ENCODE data around the gene SSC5D.

The SSC5D gene

DNA sequence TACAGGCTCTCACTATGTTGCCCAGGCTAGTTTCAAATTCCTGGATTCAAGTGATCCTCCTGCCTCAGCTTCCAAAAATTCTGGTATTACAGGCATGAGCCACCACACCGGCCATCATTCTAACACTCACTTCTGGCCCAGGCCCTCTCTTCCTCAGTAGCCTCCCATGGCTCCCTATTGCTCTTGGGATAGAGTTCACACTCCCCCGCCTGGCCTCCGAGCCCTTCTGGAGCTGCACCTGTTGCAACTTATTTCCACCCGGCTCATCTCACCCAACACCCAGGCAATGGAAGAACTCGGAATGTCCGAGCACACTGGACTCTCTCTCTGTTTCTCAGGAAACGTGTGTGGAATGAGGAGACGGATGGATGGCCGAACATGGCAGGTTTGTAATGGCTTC lies 66.1 kb downstream of the SSC5D start:
- ChIA-PET POLR2A (no interaction called here), CTCF (interaction anchor here (0.9 to 1.1 kb wide), 2 partner anchors 20 to 51 kb away, joined by 3 to 4 read pairs; partner anchors contain the start of gene ZNF865)
- no peak for DNase-seq (ENCODE audit: low read depth, low spot score)
- H3K4me3 ChIP-seq (ENCODE audit: low read depth, low read length): no peak overlapping the region
- TF ChIP-seq, protein P1, sequence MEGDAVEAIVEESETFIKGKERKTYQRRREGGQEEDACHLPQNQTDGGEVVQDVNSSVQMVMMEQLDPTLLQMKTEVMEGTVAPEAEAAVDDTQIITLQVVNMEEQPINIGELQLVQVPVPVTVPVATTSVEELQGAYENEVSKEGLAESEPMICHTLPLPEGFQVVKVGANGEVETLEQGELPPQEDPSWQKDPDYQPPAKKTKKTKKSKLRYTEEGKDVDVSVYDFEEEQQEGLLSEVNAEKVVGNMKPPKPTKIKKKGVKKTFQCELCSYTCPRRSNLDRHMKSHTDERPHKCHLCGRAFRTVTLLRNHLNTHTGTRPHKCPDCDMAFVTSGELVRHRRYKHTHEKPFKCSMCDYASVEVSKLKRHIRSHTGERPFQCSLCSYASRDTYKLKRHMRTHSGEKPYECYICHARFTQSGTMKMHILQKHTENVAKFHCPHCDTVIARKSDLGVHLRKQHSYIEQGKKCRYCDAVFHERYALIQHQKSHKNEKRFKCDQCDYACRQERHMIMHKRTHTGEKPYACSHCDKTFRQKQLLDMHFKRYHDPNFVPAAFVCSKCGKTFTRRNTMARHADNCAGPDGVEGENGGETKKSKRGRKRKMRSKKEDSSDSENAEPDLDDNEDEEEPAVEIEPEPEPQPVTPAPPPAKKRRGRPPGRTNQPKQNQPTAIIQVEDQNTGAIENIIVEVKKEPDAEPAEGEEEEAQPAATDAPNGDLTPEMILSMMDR (IDR thresholded peaks at IDR 0.05; ENCODE audit: insufficient read depth, low read length, missing control alignments): no peak

DNA sequence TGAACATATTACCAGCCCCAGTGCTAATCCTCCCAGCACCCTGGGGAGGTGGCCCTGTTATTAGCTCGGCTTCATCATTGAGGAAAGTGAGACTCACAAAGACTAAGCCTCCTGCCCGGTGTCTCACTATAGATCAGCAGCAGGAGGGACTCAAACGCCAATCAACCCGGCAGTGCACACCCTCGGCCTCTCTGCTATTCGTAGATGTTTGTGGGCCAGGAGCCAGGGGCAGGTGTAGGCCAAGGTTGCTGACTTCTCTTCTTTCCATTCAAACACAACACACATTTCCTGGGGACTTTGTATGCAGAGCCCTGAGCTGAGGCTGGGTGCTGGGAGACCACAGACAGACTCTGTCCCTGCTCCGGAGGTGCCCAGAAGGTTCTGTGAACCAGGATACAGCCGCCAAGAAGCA lies 66.5 kb downstream of the SSC5D start:
- no peak overlapping the region for H3K4me3 ChIP-seq (ENCODE audit: low read depth, low read length)
- CTCF ChIA-PET: no interaction called here
- POLR2A ChIA-PET: no interaction called here
- DNase-seq (ENCODE audit: low read depth, low spot score): no peak
- TF ChIP-seq, protein P1 (IDR thresholded peaks at IDR 0.05; ENCODE audit: insufficient read depth, low read length, missing control alignments): no peak

DNA sequence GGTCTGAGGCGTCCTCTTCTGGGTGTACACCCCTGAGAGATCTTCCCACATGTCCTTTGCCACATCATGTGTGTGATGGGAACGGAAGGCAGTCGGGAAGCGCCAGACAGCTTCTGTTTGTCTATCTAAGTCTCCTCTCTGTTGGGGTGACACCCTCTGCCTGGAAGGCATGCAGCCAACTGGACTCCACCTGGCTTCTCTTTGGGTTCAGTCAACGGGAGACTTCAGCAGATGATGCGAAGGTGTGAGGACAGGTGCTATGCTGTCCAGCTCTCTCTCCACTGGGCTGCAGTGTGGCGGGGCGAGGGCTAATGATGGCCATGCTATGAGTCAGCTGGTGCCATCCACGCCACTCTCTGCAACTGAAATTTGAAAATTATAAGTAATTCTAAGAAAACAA lies 71.4 kb downstream of the SSC5D start:
- CTCF ChIA-PET: no interaction called here
- POLR2A ChIA-PET: no interaction called here
- TF ChIP-seq, protein P1 (IDR thresholded peaks at IDR 0.05; ENCODE audit: insufficient read depth, low read length, missing control alignments): no peak

DNA sequence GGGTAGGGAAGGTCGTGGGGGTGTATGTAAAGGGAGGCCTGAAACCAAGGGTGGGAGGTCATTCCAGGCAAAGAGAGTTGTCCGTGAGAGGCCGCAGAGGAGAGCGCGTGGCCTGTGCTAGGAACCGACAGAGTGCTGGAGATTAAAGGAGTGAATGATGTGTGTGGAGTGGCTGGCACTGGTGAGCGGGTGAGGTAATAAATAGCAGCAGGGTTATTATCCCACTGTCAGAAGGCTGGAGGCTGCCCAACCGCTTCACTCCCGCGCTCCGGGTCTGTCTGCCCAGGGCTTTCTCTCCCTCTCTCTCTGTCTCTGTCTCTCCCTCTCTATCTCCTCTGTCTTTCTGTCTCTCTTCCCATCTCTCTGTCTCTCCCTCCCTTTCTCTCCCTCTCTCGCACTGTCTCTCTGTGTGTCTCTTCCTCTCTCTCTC lies 75.0 kb downstream of the SSC5D start:
- no peak for DNase-seq (ENCODE audit: low read depth, low spot score)
- no peak overlapping the region for H3K4me3 ChIP-seq (ENCODE audit: low read depth, low read length)
- TF ChIP-seq, protein P1 (IDR thresholded peaks at IDR 0.05; ENCODE audit: insufficient read depth, low read length, missing control alignments): no peak
- CTCF ChIA-PET: no interaction called here
- POLR2A ChIA-PET: no interaction called here

More for the DNA sequence above, 71.4 kb downstream of the SSC5D start:
- no peak overlapping the region for H3K4me3 ChIP-seq (ENCODE audit: low read depth, low read length)
- no peak for DNase-seq (ENCODE audit: low read depth, low spot score)

DNA sequence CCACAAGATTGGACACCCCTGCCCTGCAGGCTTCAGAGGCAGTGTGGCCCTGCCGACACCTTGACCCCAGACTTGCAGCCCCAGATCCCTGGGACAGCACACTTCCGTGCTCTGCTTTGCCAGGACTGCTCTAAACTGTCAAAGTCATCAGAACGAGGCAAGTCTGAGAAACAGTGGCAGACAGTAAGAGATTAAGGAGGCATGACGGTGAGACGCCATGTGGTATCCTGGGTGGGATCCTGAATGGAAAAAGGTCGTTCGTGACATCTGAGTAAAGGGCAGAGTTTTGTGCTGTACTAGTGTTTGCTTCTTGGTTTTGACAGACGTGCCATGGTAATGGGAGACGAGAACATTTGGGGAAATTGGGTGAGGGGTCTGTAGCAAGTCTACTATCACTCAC lies 78.6 kb downstream of the SSC5D start:
- CTCF ChIA-PET: interaction anchor here (1.2 kb wide), 1 partner anchor 63 kb away, joined by 3 read pairs; no protein-coding TSS in a partner anchor
- no peak for DNase-seq (ENCODE audit: low read depth, low spot score)
- POLR2A ChIA-PET: no interaction called here
- no peak overlapping the region for H3K4me3 ChIP-seq (ENCODE audit: low read depth, low read length)
- TF ChIP-seq, protein P1 (IDR thresholded peaks at IDR 0.05; ENCODE audit: insufficient read depth, low read length, missing control alignments): no peak

DNA sequence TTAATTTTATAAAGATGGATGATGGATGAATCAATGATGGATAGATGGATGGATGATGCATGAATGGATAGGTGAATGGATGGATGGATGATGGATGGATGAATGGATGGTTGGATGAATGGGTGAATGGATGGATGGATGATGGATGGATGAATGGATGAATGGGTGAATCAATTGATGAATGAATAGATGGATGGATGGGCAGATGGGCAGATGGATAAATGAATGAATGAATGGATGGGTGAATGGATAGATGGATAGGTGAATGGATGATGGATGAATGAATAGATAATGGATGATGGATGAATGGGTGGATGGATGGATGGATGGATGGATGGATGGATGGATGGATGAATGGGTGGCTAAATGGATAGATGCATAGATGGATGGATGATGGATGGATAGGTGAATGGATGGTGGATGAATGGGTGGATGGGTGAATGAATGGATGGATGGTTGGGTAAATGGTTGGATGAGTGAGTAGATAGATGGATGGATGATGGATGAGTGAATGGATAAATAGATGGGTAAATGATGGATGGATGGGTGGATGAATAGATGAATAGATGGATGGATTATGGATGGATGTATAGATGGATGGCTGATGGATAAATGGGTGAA lies 79.6 kb downstream of the SSC5D start:
- TF ChIP-seq, protein P1 (IDR thresholded peaks at IDR 0.05; ENCODE audit: insufficient read depth, low read length, missing control alignments): no peak
- POLR2A ChIA-PET: no interaction called here
- CTCF ChIA-PET: no interaction called here
- no peak overlapping the region for H3K4me3 ChIP-seq (ENCODE audit: low read depth, low read length)
- no peak for DNase-seq (ENCODE audit: low read depth, low spot score)

All from AG04449 (cell line).